ENCODE results near the gene ARPC4.

Gene ARPC4

DNA sequence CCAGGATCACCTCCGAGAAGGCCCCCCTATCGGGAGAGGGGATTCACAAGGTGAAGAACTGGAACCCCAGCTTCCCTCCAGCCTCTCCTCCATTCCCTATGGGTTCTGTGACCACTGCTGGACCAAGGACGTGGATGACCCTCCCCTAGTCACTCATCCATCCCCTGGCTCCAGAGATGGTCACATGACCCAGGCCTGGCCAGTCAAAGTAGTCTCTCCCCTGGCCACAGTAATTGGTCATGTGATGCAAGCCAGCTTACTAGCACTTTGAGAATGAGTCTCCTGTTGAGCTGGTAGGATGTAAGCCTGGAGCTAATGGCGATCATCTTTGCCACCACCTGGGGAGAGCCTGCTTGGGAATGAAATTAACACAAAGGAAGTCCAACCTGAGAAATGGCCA lies 27.0 kb upstream of the ARPC4 start:
- TF ChIP-seq EZH2phosphoT487 (IDR thresholded peaks at IDR 0.05; ENCODE audit: low read depth): no peak
- no peak for TF ChIP-seq CTCF (IDR thresholded peaks at IDR 0.05; ENCODE audit: low read depth, low read length)
- Histone ChIP-seq H3K36me3 (replicated peaks; ENCODE audit: low read depth, low read length) (no peaks in the 10 kb centered on the region), H3K4me1 (ENCODE audit: low read length) (no peaks in the 10 kb centered on the region), H4K20me1 (ENCODE audit: insufficient read depth, low read length) (no peaks in the 10 kb centered on the region), H3K79me2 (ENCODE audit: low read length) (no peaks in the 10 kb centered on the region), H3K27ac (ENCODE audit: low read length) (no peak overlapping the region), H3K27me3 (ENCODE audit: low read depth, low read length) (no peaks in the 10 kb centered on the region), H3K4me2 (ENCODE audit: low read length) (no peak overlapping the region), H3K4me3 (ENCODE audit: low read length) (no peak overlapping the region), H3K9me3 (ENCODE audit: insufficient read depth, low read length) (no peaks in the 10 kb centered on the region), H2AFZ (ENCODE audit: low read depth, low read length) (no peak overlapping the region), H3K9ac (ENCODE audit: low read length) (no peak overlapping the region)

DNA sequence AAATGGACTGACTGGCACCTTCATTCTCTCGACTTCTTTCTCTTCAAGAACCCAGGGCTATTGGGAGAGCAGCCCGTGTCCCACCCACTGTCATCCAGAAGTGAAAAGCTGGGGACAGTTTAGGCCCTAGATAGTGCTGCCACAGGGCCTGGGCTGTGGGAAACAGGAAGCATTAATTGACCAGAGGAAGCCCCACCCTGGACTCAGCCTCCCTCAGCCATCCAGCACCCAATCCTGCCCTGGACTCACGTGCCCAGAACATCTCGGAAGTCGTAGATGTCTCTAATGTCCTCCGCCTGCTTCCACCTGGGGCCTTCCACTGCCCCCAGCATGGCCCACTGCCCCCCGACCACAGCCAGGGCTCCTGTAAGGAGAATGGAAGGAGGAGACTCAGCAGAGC lies 25.5 kb upstream of the ARPC4 start:
- Histone ChIP-seq H3K4me3 (ENCODE audit: low read length) (no peak overlapping the region), H3K79me2 (ENCODE audit: low read length) (no peaks in the 10 kb centered on the region), H3K27me3 (ENCODE audit: low read depth, low read length) (no peaks in the 10 kb centered on the region), H3K27ac (ENCODE audit: low read length) (no peak overlapping the region), H2AFZ (ENCODE audit: low read depth, low read length) (no peak overlapping the region), H3K4me2 (ENCODE audit: low read length) (no peak overlapping the region), H3K9ac (ENCODE audit: low read length) (no peak overlapping the region), H4K20me1 (ENCODE audit: insufficient read depth, low read length) (no peaks in the 10 kb centered on the region), H3K36me3 (replicated peaks; ENCODE audit: low read depth, low read length) (no peaks in the 10 kb centered on the region), H3K9me3 (ENCODE audit: insufficient read depth, low read length) (no peaks in the 10 kb centered on the region), H3K4me1 (ENCODE audit: low read length) (no peaks in the 10 kb centered on the region)
- TF ChIP-seq EZH2phosphoT487 (IDR thresholded peaks at IDR 0.05; ENCODE audit: low read depth) (no peak), CTCF (IDR thresholded peaks at IDR 0.05; ENCODE audit: low read depth, low read length) (no peak)

DNA sequence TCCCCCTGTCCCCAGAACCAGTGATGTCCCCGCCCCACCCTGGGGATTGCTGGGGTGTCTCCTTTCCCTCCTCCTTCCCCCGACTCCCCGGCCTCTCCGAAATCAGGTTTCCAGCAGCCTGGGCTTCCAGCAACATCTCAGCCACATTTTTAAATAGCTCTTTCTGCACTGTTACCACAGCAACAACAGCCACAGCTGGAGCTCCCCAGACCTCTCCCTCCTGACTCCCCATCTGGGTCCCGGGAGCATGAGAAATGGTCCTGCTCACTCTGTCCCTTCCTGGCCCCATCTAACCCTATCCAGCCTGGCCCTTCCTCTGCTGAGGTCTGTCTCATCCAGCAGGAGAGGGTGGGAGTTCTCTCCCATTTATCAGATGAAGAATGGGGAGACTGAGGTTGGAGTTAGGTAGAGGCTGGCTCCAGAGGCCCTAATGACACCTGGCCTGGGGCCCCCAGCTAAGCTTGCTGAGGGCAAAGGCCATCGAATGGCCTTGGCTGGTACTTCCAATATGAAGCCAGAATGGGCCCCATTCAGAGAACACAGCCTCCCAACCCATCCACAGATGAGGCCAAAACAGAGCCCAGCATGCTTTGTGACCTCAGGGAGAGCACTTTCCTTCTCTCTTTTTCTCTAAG lies 24.6 kb upstream of the ARPC4 start:
- Histone ChIP-seq H3K9ac (ENCODE audit: low read length) (no peak overlapping the region), H2AFZ (ENCODE audit: low read depth, low read length) (no peak overlapping the region), H3K79me2 (ENCODE audit: low read length) (no peaks in the 10 kb centered on the region), H4K20me1 (ENCODE audit: insufficient read depth, low read length) (no peaks in the 10 kb centered on the region), H3K4me1 (ENCODE audit: low read length) (no peaks in the 10 kb centered on the region), H3K4me3 (ENCODE audit: low read length) (no peak overlapping the region), H3K27me3 (ENCODE audit: low read depth, low read length) (no peaks in the 10 kb centered on the region), H3K27ac (ENCODE audit: low read length) (no peak overlapping the region), H3K36me3 (replicated peaks; ENCODE audit: low read depth, low read length) (no peaks in the 10 kb centered on the region), H3K9me3 (ENCODE audit: insufficient read depth, low read length) (no peaks in the 10 kb centered on the region), H3K4me2 (ENCODE audit: low read length) (no peak overlapping the region)
- TF ChIP-seq EZH2phosphoT487 (IDR thresholded peaks at IDR 0.05; ENCODE audit: low read depth): no peak
- no peak for TF ChIP-seq CTCF (IDR thresholded peaks at IDR 0.05; ENCODE audit: low read depth, low read length)

GRCh38 chr3:9769012-9769411 lies 23.9 kb upstream of the ARPC4 start:
- TF ChIP-seq EZH2phosphoT487 (IDR thresholded peaks at IDR 0.05; ENCODE audit: low read depth): no peak
- no peak for TF ChIP-seq CTCF (IDR thresholded peaks at IDR 0.05; ENCODE audit: low read depth, low read length)
- Histone ChIP-seq H3K27ac (ENCODE audit: low read length) (no peak overlapping the region), H3K27me3 (ENCODE audit: low read depth, low read length) (no peaks in the 10 kb centered on the region), H3K79me2 (ENCODE audit: low read length) (no peaks in the 10 kb centered on the region), H3K4me1 (ENCODE audit: low read length) (no peaks in the 10 kb centered on the region), H3K9ac (ENCODE audit: low read length) (no peak overlapping the region), H3K4me2 (ENCODE audit: low read length) (no peak overlapping the region), H2AFZ (ENCODE audit: low read depth, low read length) (no peak overlapping the region), H3K4me3 (ENCODE audit: low read length) (no peak overlapping the region), H4K20me1 (ENCODE audit: insufficient read depth, low read length) (no peaks in the 10 kb centered on the region), H3K36me3 (replicated peaks; ENCODE audit: low read depth, low read length) (no peaks in the 10 kb centered on the region), H3K9me3 (ENCODE audit: insufficient read depth, low read length) (no peaks in the 10 kb centered on the region)

Data from OCI-LY3 (cell line).